Peyer's patch (tissue), 4 donors: Measurements from ENCODE around the gene SYNE3.

Experiments
- CTCF ChIP-seq, 6 experiments: fragments of 450-650 bp in 4 of 6; fragments of 200-600 bp in 2 of 6; sonication (generic) in 1 of 6; IDR thresholded peaks; one replicate each; pipeline ENCODE4 v1.5.1; 2017 to 2019; ENCODE audit warnings: antibody characterized with exemption in 6 of 6, mild to moderate bottlenecking in 3 of 6, moderate library complexity in 1 of 6
- POLR2A ChIP-seq, 2 donors: fragments of 450-650 bp; IDR thresholded peaks; one replicate each; pipeline ENCODE4 v1.5.1; 2017; ENCODE audit warnings: antibody characterized with exemption in 2 of 2, mild to moderate bottlenecking in 2 of 2, moderate library complexity in 2 of 2

DNA sequence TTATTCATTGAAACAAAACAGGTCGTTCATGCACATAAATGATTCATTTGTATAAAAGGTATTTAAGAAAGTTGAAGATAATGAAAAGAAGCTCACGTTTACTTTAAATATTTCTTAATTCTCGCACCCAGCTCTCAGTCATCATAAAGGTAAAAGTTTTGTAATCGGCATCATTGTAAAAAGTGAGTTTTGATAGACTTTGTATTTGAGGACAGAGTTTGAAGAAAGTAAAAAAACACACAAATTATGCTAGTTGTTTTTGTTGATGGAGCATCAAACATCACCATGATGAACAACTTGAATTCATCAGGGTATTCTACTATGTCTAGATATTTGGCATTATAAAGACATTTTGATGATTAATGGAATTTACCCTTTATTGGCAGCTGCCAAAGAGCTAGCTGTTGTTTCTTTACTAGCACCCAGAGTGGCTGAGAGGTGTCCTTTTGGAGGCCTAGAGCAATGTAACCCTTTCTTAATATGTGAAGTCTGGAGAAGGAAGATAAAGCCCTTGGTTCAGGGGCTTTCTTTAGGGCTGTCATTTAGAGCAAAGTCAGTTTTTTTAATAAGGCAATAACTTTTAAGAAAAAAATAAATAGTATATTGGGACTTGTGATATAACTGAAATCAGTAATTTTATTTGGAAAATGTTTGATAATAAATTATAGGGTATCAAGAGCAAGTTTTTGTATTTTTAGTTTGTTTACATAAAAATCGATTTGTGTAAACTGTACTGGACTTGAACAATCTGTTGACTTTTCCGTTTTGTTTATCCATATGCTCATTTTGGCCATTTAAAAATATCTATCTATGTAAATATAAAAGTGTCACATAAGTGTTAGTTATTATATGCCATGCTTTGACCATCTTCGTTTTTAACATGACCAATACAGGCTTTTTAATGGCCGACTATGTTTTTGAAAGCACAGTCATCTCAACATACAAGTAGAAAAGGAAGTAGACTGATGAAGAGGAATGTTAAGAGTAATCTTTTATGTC lies 25.8 kb upstream of the SYNE3 start:
- TF ChIP-seq CTCF (IDR thresholded peaks at IDR 0.05) (no peak), POLR2A (IDR thresholded peaks at IDR 0.05) (no peak)
